Measurements from ENCODE around the gene EMC1. TPM values are rescaled to one million over a fixed set of nuclear protein-coding genes. Genes with fewer than 3 reads are reported as not detected.

The EMC1 gene
- polyA plus RNA-seq, 2 of the 4 experiments (the other 2 are of a cell fraction) = 25.8 to 32.2 TPM

DNA sequence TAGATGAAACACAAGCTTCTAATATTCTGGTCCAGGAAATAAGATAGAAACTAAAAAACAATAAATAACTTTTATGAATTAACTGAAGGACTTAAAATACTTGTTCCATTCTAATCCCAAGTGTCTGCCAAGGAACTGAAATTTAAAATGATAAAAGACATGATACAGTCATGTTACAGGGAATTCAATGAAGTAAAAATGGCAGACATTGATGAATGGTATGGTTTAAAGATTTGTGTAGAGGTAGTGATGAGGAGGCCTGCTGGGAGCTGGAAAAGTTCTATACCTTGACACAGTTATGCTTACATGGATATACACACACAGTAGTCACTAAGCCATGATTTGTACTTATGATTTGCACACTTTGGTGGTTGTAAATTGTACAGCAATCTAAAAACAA, 39.2 kb downstream of the EMC1 start:
- ATAC-seq = no peak
- FAIRE-seq = no peak
- Histone ChIP-seq H3K4me1 (peaks cover 15% of the 10 kb centered on the region; the same call in 2 of the 3 replicates), H3K4me2 (peak overlapping the region; percentile 89), H3K27ac (no peak overlapping the region), H3K9me3 (no peaks in the 10 kb centered on the region), H3K4me3 (no peak overlapping the region)
- ChIA-PET CTCF (interaction anchor here (1.3 kb wide), 1 partner anchor 18 kb away, joined by 3 read pairs; no protein-coding TSS in a partner anchor), POLR2A (no interaction called here)
- no peak for DNase-seq (ENCODE audit: low read depth in 1 of 2, low spot score in 1 of 2)
- TF ChIP-seq RCOR1 (IDR thresholded peaks at IDR 0.05; ENCODE audit: low read depth, low read length) (no peak), CBX2 (IDR thresholded peaks at IDR 0.05; ENCODE audit: borderline replicate concordance, low read depth) (no peak), MAFK (IDR thresholded peaks at IDR 0.05; ENCODE audit: partially characterized antibody) (no peak), EP300 (IDR thresholded peaks at IDR 0.05) (no peak), EHF (CRISPR knock-in tag; IDR thresholded peaks at IDR 0.05) (no peak), NR3C1 (IDR thresholded peaks at IDR 0.05) (no peak), RFX5 (IDR thresholded peaks at IDR 0.05) (no peak), POLR2A (IDR thresholded peaks at IDR 0.05; ENCODE audit: low read length) (no peak), ESRRA (IDR thresholded peaks at IDR 0.05; ENCODE audit: borderline replicate concordance, low read length) (no peak), NPAS2 (CRISPR knock-in tag; IDR thresholded peaks at IDR 0.05; ENCODE audit: borderline replicate concordance) (no peak), HEYL (CRISPR knock-in tag; IDR thresholded peaks at IDR 0.05) (no peak), HDAC2 (IDR thresholded peaks at IDR 0.05) (no peak), TFCP2L1 (CRISPR knock-in tag; IDR thresholded peaks at IDR 0.05) (no peak), HOXB13 (CRISPR knock-in tag; IDR thresholded peaks at IDR 0.05; ENCODE audit: low read depth) (no peak), HOXA7 (CRISPR knock-in tag; IDR thresholded peaks at IDR 0.05) (no peak), ZFP36 (IDR thresholded peaks at IDR 0.05; ENCODE audit: borderline replicate concordance, partially characterized antibody) (no peak)
- TF ChIP-seq, protein P1, sequence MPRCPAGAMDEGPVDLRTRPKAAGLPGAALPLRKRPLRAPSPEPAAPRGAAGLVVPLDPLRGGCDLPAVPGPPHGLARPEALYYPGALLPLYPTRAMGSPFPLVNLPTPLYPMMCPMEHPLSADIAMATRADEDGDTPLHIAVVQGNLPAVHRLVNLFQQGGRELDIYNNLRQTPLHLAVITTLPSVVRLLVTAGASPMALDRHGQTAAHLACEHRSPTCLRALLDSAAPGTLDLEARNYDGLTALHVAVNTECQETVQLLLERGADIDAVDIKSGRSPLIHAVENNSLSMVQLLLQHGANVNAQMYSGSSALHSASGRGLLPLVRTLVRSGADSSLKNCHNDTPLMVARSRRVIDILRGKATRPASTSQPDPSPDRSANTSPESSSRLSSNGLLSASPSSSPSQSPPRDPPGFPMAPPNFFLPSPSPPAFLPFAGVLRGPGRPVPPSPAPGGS (IDR thresholded peaks at IDR 0.05) = no peak

DNA sequence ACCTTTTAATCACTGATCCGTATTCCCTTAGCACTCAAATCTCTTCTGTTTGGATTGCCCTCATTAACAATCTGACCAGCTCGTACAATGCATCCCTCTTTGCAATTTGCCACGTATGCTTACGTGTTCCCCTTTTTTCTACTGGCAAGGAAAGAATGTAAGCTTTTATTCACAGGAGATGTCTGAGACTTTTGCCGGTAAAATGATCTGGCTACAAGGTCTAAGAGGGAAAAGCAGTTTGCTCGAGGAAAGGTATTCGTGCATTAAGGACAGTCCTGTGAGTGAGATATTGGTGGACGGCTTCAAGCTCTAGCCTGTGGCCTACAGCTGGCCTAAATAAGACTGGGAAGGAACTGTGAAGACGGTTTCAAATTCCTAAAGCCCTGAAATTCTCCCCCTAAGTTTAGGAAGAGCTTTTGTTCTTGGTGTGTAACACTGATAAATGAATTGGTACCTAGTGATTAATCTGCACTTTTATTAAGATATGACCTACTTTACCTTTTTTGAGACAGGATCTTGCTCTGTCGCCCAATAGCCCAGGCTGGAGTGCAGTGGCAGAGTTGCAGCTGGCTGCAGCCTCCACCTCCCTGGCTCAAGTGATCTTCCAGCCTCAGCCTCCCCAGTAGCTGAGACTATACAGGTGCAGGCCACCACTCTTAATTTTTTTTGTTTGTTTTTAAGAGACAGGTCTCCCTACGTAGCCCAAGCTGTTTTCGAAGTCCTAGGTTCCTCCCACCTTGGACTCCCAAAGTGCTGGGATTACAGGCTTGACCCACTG, 40.4 kb downstream of the EMC1 start:
- Histone ChIP-seq H3K9me3 (no peaks in the 10 kb centered on the region), H3K27ac (peak overlapping the region; percentile 88 to 99), H3K4me1 (peaks cover 15% of the 10 kb centered on the region; the same call in 2 of the 3 replicates), H3K4me3 (peak overlapping the region; percentile 92), H3K4me2 (peak overlapping the region; percentile 89)
- DNase-seq (ENCODE audit: low read depth in 1 of 2, low spot score in 1 of 2) (no peak), FAIRE-seq (no peak), ATAC-seq (peak in 1 of 2 experiments; percentile 12; a peak in 1 of 6 replicates)
- ChIA-PET POLR2A (no interaction called here), CTCF (interaction anchor here (1.0 kb wide), 1 partner anchor 30 kb away, joined by 6 read pairs; no protein-coding TSS in a partner anchor)
- 24% methylated on average over 12 of the region's 12 CpGs for WGBS (ENCODE audit: missing lambda C conversion rate)
- TF ChIP-seq, protein P2, sequence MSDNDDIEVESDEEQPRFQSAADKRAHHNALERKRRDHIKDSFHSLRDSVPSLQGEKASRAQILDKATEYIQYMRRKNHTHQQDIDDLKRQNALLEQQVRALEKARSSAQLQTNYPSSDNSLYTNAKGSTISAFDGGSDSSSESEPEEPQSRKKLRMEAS (IDR thresholded peaks at IDR 0.05) = no peak
- TF ChIP-seq EP300 (IDR thresholded peaks at IDR 0.05) (no peak), PHF8 (IDR thresholded peaks at IDR 0.05; ENCODE audit: borderline replicate concordance, low read depth) (peak; percentile 25; the same call in 1 of the 2 replicates), RAD21 (conservative IDR thresholded peaks at IDR 0.05 in 1 of 2, IDR thresholded peaks at IDR 0.05 in 1 of 2) (no peak)

DNA sequence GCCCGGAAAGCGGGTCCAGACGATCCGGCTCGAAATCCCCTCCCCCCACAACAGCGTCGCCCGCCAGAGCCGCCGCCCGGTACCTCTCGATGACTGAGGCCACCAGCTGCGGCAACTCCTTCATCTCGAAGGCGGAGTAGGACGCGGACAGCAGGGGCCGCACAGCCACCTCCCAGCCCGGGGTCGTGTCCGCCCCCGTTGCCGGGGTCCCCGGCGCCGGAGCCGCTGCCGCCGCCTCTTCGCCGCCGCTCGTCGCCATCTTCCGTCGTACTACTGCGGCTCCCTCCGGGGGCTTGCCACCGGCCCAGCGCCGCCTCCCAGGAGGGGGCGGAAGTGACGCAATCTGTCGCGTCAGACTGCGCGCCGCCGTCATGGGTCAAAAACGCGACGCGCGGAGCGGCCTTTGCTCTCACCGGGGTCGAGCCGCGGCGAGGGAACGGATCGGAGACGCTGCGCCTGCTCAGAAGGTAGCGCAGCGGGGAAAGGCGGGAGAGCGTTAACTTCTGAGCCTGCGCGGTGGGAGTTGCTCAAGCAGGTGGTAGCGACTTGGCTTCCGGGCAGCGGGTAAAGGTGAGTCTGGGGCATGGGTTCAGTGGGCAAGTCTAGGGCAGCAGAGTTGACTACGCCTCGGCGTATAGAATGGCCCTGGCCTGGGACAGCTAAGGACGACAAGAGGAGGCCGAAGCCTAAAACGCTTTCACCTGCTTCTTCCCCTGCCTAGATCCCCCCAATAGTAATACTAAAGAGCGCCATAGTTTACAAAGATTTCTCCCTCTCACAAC, 41.1 kb downstream of the EMC1 start, which contains the start of gene UBR4:
Gene UBR4, minus strand, starts transcription at position 277 of the 782 bp plus-strand sequence. Its CDS starts 18 bp downstream, at position 259.
- peak within 1 kb of the TSS; percentile 88 to 99 for H3K27ac ChIP-seq
- 0% methylated on average over 10 of the region's 80 CpGs for WGBS (ENCODE audit: missing lambda C conversion rate)
- FAIRE-seq = no peak
- peak within 1 kb of the TSS; percentile 89 for H3K4me2 ChIP-seq
- peak; percentile 69 to 95 for DNase-seq (ENCODE audit: low read depth in 1 of 2, low spot score in 1 of 2)
- no peaks in the 10 kb centered on the region for H3K9me3 ChIP-seq
- H3K4me3 ChIP-seq = peak within 1 kb of the TSS; percentile 92
- ChIA-PET CTCF (interaction anchor here (1.0 kb wide), 1 partner anchor 31 kb away, joined by 6 read pairs; no protein-coding TSS in a partner anchor), POLR2A (no interaction called here)
- ATAC-seq = peak; percentile 92 to 95
- peaks cover 19% of the 10 kb centered on the region; the same call in 2 of the 3 replicates for H3K4me1 ChIP-seq
- no peak for TF ChIP-seq KDM1A (IDR thresholded peaks at IDR 0.05; ENCODE audit: low read depth)
- TF ChIP-seq PHF8 (IDR thresholded peaks at IDR 0.05; ENCODE audit: borderline replicate concordance, low read depth) = peak; percentile 76; the same call in 1 of the 2 replicates
- TF ChIP-seq, protein P3, sequence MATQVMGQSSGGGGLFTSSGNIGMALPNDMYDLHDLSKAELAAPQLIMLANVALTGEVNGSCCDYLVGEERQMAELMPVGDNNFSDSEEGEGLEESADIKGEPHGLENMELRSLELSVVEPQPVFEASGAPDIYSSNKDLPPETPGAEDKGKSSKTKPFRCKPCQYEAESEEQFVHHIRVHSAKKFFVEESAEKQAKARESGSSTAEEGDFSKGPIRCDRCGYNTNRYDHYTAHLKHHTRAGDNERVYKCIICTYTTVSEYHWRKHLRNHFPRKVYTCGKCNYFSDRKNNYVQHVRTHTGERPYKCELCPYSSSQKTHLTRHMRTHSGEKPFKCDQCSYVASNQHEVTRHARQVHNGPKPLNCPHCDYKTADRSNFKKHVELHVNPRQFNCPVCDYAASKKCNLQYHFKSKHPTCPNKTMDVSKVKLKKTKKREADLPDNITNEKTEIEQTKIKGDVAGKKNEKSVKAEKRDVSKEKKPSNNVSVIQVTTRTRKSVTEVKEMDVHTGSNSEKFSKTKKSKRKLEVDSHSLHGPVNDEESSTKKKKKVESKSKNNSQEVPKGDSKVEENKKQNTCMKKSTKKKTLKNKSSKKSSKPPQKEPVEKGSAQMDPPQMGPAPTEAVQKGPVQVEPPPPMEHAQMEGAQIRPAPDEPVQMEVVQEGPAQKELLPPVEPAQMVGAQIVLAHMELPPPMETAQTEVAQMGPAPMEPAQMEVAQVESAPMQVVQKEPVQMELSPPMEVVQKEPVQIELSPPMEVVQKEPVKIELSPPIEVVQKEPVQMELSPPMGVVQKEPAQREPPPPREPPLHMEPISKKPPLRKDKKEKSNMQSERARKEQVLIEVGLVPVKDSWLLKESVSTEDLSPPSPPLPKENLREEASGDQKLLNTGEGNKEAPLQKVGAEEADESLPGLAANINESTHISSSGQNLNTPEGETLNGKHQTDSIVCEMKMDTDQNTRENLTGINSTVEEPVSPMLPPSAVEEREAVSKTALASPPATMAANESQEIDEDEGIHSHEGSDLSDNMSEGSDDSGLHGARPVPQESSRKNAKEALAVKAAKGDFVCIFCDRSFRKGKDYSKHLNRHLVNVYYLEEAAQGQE (IDR thresholded peaks at IDR 0.05) = no peak
- no peak for TF ChIP-seq RAD21 (conservative IDR thresholded peaks at IDR 0.05 in 1 of 2, IDR thresholded peaks at IDR 0.05 in 1 of 2)
- TF ChIP-seq EHMT2 (IDR thresholded peaks at IDR 0.05; ENCODE audit: low read depth) = no peak
- no peak for TF ChIP-seq BHLHE40 (IDR thresholded peaks at IDR 0.05; ENCODE audit: low read depth, low read length)
- TF ChIP-seq ZC3H11A (IDR thresholded peaks at IDR 0.05) = no peak
- TF ChIP-seq CBX8 (IDR thresholded peaks at IDR 0.05) = no peak
- no peak for TF ChIP-seq HDAC2 (IDR thresholded peaks at IDR 0.05)
- no peak for TF ChIP-seq FOSL2 (IDR thresholded peaks at IDR 0.05)
- peak; percentile 56; the same call in 1 of the 2 replicates for TF ChIP-seq FOSL2 (CRISPR knock-in tag; IDR thresholded peaks at IDR 0.05)
- TF ChIP-seq JUNB (IDR thresholded peaks at IDR 0.05) = no peak

Measured in A549 (cell line).